H1 (cell line): ENCODE measurements around the gene LRP5. TPM values are rescaled to one million over a fixed set of nuclear protein-coding genes. Genes with fewer than 3 reads are reported as not detected.

ENCODE experiments used
- CBX8 ChIP-seq: fragments of 300-800, 300-1000 bp; sonication (generic); IDR thresholded peaks from 2 replicates; pipeline ENCODE4 v1.7.1; 2016; ENCODE audit warnings: low read depth, low read length, borderline replicate concordance
- CHD1 ChIP-seq: IDR thresholded peaks from 2 replicates; pipeline ENCODE4 v1.6.1; 2012; ENCODE audit warnings: low read depth, low read length, improper control_type of control experiment
- CHD7 ChIP-seq: fragments of 300-600 bp; sonication (generic); IDR thresholded peaks from 2 replicates; pipeline ENCODE4 v1.7.1; 2012; ENCODE audit warnings: low read length, moderate library complexity, mild to moderate bottlenecking, inconsistent platforms; ENCODE audit not compliant: insufficient replicate concordance
- CTBP2 ChIP-seq: IDR thresholded peaks from 2 replicates; pipeline ENCODE4 v1.7.0; 2011; ENCODE audit warnings: borderline replicate concordance, mild to moderate bottlenecking, moderate library complexity, mixed read lengths, low read length; ENCODE audit not compliant: insufficient read depth, insufficient read length
- HDAC2 ChIP-seq, 2 experiments: fragments of 300-600 bp in 1 of 2; sonication (generic) in 1 of 2; IDR thresholded peaks; 2 replicates each; pipeline ENCODE4 v1.6.1; 2011 to 2012; ENCODE audit warnings: low read depth in 2 of 2, low read length in 2 of 2, mild to moderate bottlenecking in 2 of 2, moderate library complexity in 2 of 2, borderline replicate concordance in 1 of 2, inconsistent platforms in 1 of 2
- POLR2AphosphoS5 ChIP-seq: IDR thresholded peaks from 2 replicates; pipeline ENCODE4 v1.6.1; 2011; ENCODE audit warnings: low read depth, low read length
- RXRA ChIP-seq: IDR thresholded peaks from 2 replicates; pipeline ENCODE4 v1.6.1; 2011; ENCODE audit warnings: low read depth, mild to moderate bottlenecking, low read length, moderate library complexity; ENCODE audit not compliant: insufficient read depth
- TCF12 ChIP-seq: IDR thresholded peaks from 2 replicates; pipeline ENCODE4 v1.6.1; 2011; ENCODE audit warnings: low read depth, mild to moderate bottlenecking, low read length
- TEAD4 ChIP-seq: IDR thresholded peaks from 2 replicates; pipeline ENCODE4 v1.6.1; 2012; ENCODE audit warnings: low read depth, low read length, inconsistent platforms, mixed read lengths
- ZNF274 ChIP-seq: IDR thresholded peaks from 2 replicates; pipeline ENCODE4 v1.7.0; 2012; ENCODE audit warnings: low read length, borderline replicate concordance; ENCODE audit errors: extremely low read depth
- polyA plus RNA-seq, 7 experiments: library from polyadenylated mRNA; depleted of rRNA in 3 of 7; stranded (reverse) in 5 of 7; unstranded in 2 of 7; fragments of >200 nt in 5 of 7; fragments of 200-250 nt in 2 of 7; gene quantifications; 1 replicate in 5 of 7; 2 replicates in 1 of 7; 4 replicates in 1 of 7; pipeline versions ENCODE4 v1.2.1 to v1.2.3, GENCODE V29; 2011 to 2013; ENCODE audit warnings: missing spikeins in 2 of 7, mixed read lengths in 2 of 7
- total RNA-seq: library from RNA; stranded (reverse); fragmentation: NEBNext Ultra II Directional; extraction: Animal tissue kit (Norgen Biotek cat#: 25700); gene quantifications from 2 replicates; pipeline ENCODE4 v1.2.1, GENCODE V29; 2021

LRP5 gene
- total and polyA plus RNA-seq, 2 of the 8 experiments (the other 6 are each of a cell fraction or from before 2014, with no cell fraction given), result 19.0 to 38.9 TPM

GRCh38 chr11:68303982-68304780, 8.2 kb upstream of the LRP5 start (continued):
- TF ChIP-seq CHD7 (no peak), CTBP2 (no peak), POLR2AphosphoS5 (no peak), ZNF274 (no peak), TEAD4 (no peak), RXRA (no peak), HDAC2 (IDR thresholded peaks at IDR 0.05; ENCODE audit: borderline replicate concordance in 1 of 2, low read depth in 2 of 2, low read length in 2 of 2) (no peak), TCF12 (no peak), CHD1 (no peak), CBX8 (no peak)
